GM12878 (cell line): ENCODE measurements around the gene RIMBP2. TPM values are rescaled to one million over a fixed set of nuclear protein-coding genes. Genes with fewer than 3 reads are reported as not detected.

Experiments used
- ATAC-seq: fragments of 200-7000 bp; cut with Tn5 transposase; 3 replicates; pipeline ENCODE4 v1.9.1; 2020; ENCODE audit warnings: mild to moderate bottlenecking, moderate library complexity
- BruUV-seq: library from RNA; stranded (reverse); fragments of 400-500 nt; replicated peaks from 2 replicates; lab custom pipeline; 2021; lab: Mats Ljungman, UMichigan
- CTCF ChIA-PET: fragments of 300-600 bp; sonication (Branson Sonifier 250); formaldehyde crosslinking; extraction: SDS; loops from one replicate; lab custom pipeline; 2021; ENCODE audit warnings: inconsistent platforms; lab: Yijun Ruan, JAX
- POLR2A ChIA-PET: fragments of 350-600 bp; formaldehyde crosslinking; extraction: SDS; loops from one replicate; lab custom pipeline; 2021; ENCODE audit warnings: inconsistent platforms; lab: Charles Lee
- RAD21 ChIA-PET: fragments of 300-600 bp; sonication (Branson Sonifier 250); formaldehyde crosslinking; loops from one replicate; lab custom pipeline; 2023; ENCODE audit warnings: antibody characterized with exemption; ENCODE audit not compliant: unreplicated experiment; lab: Charles Lee
- SMC1A ChIA-PET: fragments of 300-600 bp; sonication (Branson Sonifier 250); formaldehyde crosslinking; loops from one replicate; lab custom pipeline; 2023; ENCODE audit not compliant: unreplicated experiment, uncharacterized antibody; lab: Charles Lee
- DNase-seq: peaks from one replicate; pipeline ENCODE4 v3.0.0-alpha.2; 2011; ENCODE audit warnings: low read depth, low spot score
- FAIRE-seq: peaks from 3 replicates; lab custom pipeline; 2011; peaks lifted over from hg19 to GRCh38; lab: Jason Lieb, UNC
- H2AFZ ChIP-seq: 2 replicates; pipeline ENCODE4 v1.6.0; 2011; ENCODE audit warnings: low read depth, low read length, control low read depth; ENCODE audit not compliant: control insufficient read depth
- H3K27ac ChIP-seq: 2 replicates; pipeline ENCODE4 v1.5.1; 2011; ENCODE audit warnings: control low read depth; ENCODE audit not compliant: control insufficient read depth, insufficient read depth
- H3K27me3 ChIP-seq, 2 experiments: replicated peaks in 1 of 2; 2 replicates each; pipeline versions ENCODE4 v1.6.0 to v1.6.1; 2011; ENCODE audit warnings: low read length in 1 of 2; ENCODE audit not compliant: control insufficient read depth in 2 of 2, insufficient read depth in 2 of 2
- H3K36me3 ChIP-seq, 2 experiments: 2 replicates each; pipeline ENCODE4 v1.5.1; 2011; ENCODE audit warnings: low read length in 1 of 2; ENCODE audit not compliant: control insufficient read depth in 2 of 2, insufficient read depth in 2 of 2
- H3K4me1 ChIP-seq: 2 replicates; pipeline ENCODE4 v1.6.1; 2011; ENCODE audit warnings: mild to moderate bottlenecking, low read length, moderate library complexity, mixed read lengths; ENCODE audit not compliant: control insufficient read depth, insufficient read depth
- H3K4me2 ChIP-seq: 2 replicates; pipeline ENCODE4 v1.6.0; 2011; ENCODE audit warnings: control low read depth; ENCODE audit not compliant: control insufficient read depth, insufficient read depth
- H3K4me3 ChIP-seq: fragments of 200-600 bp; sonication (generic); 2 replicates; pipeline ENCODE4 v1.5.1; 2016
- H3K79me2 ChIP-seq: 2 replicates; pipeline ENCODE4 v1.6.0; 2011; ENCODE audit warnings: low read length; ENCODE audit not compliant: control insufficient read depth, insufficient read depth
- H3K9ac ChIP-seq: 2 replicates; pipeline ENCODE4 v1.8.0; 2011; ENCODE audit warnings: low read length, control low read depth, mixed read lengths; ENCODE audit not compliant: control insufficient read depth, insufficient read depth
- H3K9me3 ChIP-seq: replicated peaks from 3 replicates; pipeline ENCODE4 v1.5.1; 2011; ENCODE audit warnings: mild to moderate bottlenecking, low read length; ENCODE audit not compliant: control insufficient read depth, insufficient read depth
- H4K20me1 ChIP-seq: 2 replicates; pipeline ENCODE4 v1.6.0; 2011; ENCODE audit not compliant: control insufficient read depth, insufficient read depth
- BCL11A ChIP-seq: IDR thresholded peaks from 2 replicates; pipeline ENCODE4 v1.6.1; 2011; ENCODE audit warnings: low read depth, low read length
- CEBPZ ChIP-seq: fragments of 150-350 bp; IDR thresholded peaks from 2 replicates; pipeline ENCODE4 v1.6.1; 2016; ENCODE audit warnings: low read depth, low read length
- JUNB ChIP-seq: IDR thresholded peaks from 2 replicates; pipeline ENCODE4 v1.6.1; 2016; ENCODE audit warnings: antibody characterized with exemption, mild to moderate bottlenecking
- MEF2A ChIP-seq: IDR thresholded peaks from 2 replicates; pipeline ENCODE4 v1.6.1; 2011; ENCODE audit warnings: low read depth, mild to moderate bottlenecking, low read length, moderate library complexity; ENCODE audit not compliant: insufficient read depth
- PAX5 ChIP-seq: IDR thresholded peaks from 2 replicates; pipeline ENCODE4 v1.6.1; 2011; ENCODE audit warnings: low read depth, low read length, borderline replicate concordance
- RBBP5 ChIP-seq: fragments of 200-600 bp; sonication (generic); conservative IDR thresholded peaks from 2 replicates; pipeline ENCODE4 v1.6.1; 2016
- SMAD5 ChIP-seq: IDR thresholded peaks from 2 replicates; pipeline ENCODE4 v1.6.1; 2016; ENCODE audit warnings: antibody characterized with exemption, low read depth
- YY1 ChIP-seq: IDR thresholded peaks from 2 replicates; pipeline ENCODE4 v1.6.1; 2011; ENCODE audit warnings: low read depth, mild to moderate bottlenecking, low read length
- ZNF217 ChIP-seq: fragments of 450-650 bp; IDR thresholded peaks from 2 replicates; pipeline ENCODE4 v1.6.1; 2017; ENCODE audit warnings: antibody characterized with exemption, mild to moderate bottlenecking
- ZNF24 ChIP-seq: fragments of 450-650 bp; IDR thresholded peaks from 2 replicates; pipeline ENCODE4 v1.6.1; 2017; ENCODE audit warnings: antibody characterized with exemption, mild to moderate bottlenecking
- ZNF384 ChIP-seq: IDR thresholded peaks from 2 replicates; pipeline ENCODE4 v1.6.1; 2012; ENCODE audit warnings: low read depth, mild to moderate bottlenecking, low read length, improper control_type of control experiment, borderline replicate concordance
- WGBS: methylation state at CpG from one replicate; pipeline ENCODE4 v1.1.6; 2016; ENCODE audit warnings: low lambda C conversion rate; ENCODE audit not compliant: insufficient replicate concordance, insufficient coverage; ENCODE audit errors: missing lambda C conversion rate; 5-methylcytosine and 5-hydroxymethylcytosine counted together
- in situ Hi-C: fragments of 300-500 bp; cut with MboI; formaldehyde crosslinking; loops from 9 replicates; pipeline ENCODE4 v1.14.3; 2018; ENCODE audit warnings: mixed read lengths
- intact Hi-C: fragments of 100-400 bp; cut with micrococcal nuclease; formaldehyde crosslinking; loops from one replicate; pipeline ENCODE4 v1.14.2; 2022; ENCODE audit not compliant: unreplicated experiment
- polyA plus RNA-seq, 11 experiments: library from polyadenylated mRNA; depleted of rRNA in 4 of 11; unstranded in 6 of 11; stranded (reverse) in 5 of 11; fragments of >200 nt; fragmentation: Nextera tagmentation in 4 of 11; fragmentation: Illumina TruSeq in 1 of 11; extraction: Ambion mirVana in 4 of 11; extraction: Trizol in 1 of 11; gene quantifications; 1 replicate in 1 of 11; 2 replicates in 10 of 11; pipeline versions ENCODE4 v1.2.1 to v1.2.3, GENCODE V29; 2011 to 2016; ENCODE audit warnings: inconsistent platforms in 2 of 11, missing spikeins in 2 of 11, low read depth in 1 of 11
- total RNA-seq, 4 experiments: library from RNA; depleted of rRNA in 3 of 4; stranded (reverse); fragments of >200 nt in 3 of 4; fragmentation: Illumina TruSeq in 1 of 4; extraction: Trizol in 1 of 4; gene quantifications; 2 replicates each; pipeline versions ENCODE4 v1.2.1 to v1.2.3, GENCODE V29; 2013 to 2021
- TF ChIP-seq, protein P1 (sequence below): IDR thresholded peaks from 2 replicates; pipeline ENCODE4 v1.6.1; 2011; ENCODE audit warnings: low read depth, low read length, improper control_type of control experiment, borderline replicate concordance

RIMBP2 gene
- total and polyA plus RNA-seq, 10 of the 15 experiments (the other 5 are each of a cell fraction or from before 2014, with no cell fraction given): 0.04 to 2.9 (median 0.07) TPM; not detected in 1

GRCh38 chr12:130461447-130461815 is 254.7 kb downstream of the RIMBP2 start:
- no peak for ATAC-seq
- no TSS peak for BruUV-seq
- DNase-seq: no peak
- Histone ChIP-seq H3K4me2 (no peak overlapping the region), H3K4me1 (no peaks in the 10 kb centered on the region), H2AFZ (no peak overlapping the region), H3K9me3 (no peaks in the 10 kb centered on the region), H3K9ac (no peak overlapping the region), H3K27ac (no peak overlapping the region), H3K79me2 (no peaks in the 10 kb centered on the region), H3K27me3 (no peaks in the 10 kb centered on the region), H4K20me1 (no peaks in the 10 kb centered on the region), H3K4me3 (no peak overlapping the region), H3K36me3 (no peaks in the 10 kb centered on the region)
- ChIA-PET POLR2A (no interaction called here), CTCF (interaction anchor here (1.5 kb wide), 1 partner anchor 286 kb away, joined by 4 read pairs; no protein-coding TSS in a partner anchor), SMC1A (no interaction called here), RAD21 (interaction anchor here (1.4 kb wide), 1 partner anchor 20 kb away, joined by 4 read pairs; no protein-coding TSS in a partner anchor)
- in situ Hi-C loops: no loop called here
- TF ChIP-seq YY1 (no peak), SMAD5 (no peak), BCL11A (no peak), ZNF24 (no peak), PAX5 (no peak)
- intact Hi-C loops: no loop called here
- FAIRE-seq: no peak
- 23% methylated on average over 7 of the region's 7 CpGs for WGBS

- ChIA-PET CTCF (interaction anchor here (1.5 kb wide), 1 partner anchor 286 kb away, joined by 4 read pairs; no protein-coding TSS in a partner anchor), POLR2A (no interaction called here), SMC1A (no interaction called here), RAD21 (interaction anchor here (1.4 kb wide), 1 partner anchor 21 kb away, joined by 4 read pairs; no protein-coding TSS in a partner anchor)
- 50% methylated on average over 28 of the region's 28 CpGs for WGBS
- DNase-seq: no peak
- no peak overlapping the region for H3K4me2 ChIP-seq
- no peak for ATAC-seq
- H2AFZ ChIP-seq: no peak overlapping the region
- no peak overlapping the region for H3K4me3 ChIP-seq
- no peaks in the 10 kb centered on the region for H3K9me3 ChIP-seq
- TF ChIP-seq MEF2A (no peak), ZNF217 (no peak), YY1 (no peak), ZNF384 (no peak), CEBPZ (no peak), ZNF24 (no peak), JUNB (no peak), RBBP5 (no peak), PAX5 (no peak)
- TF ChIP-seq, protein P1, sequence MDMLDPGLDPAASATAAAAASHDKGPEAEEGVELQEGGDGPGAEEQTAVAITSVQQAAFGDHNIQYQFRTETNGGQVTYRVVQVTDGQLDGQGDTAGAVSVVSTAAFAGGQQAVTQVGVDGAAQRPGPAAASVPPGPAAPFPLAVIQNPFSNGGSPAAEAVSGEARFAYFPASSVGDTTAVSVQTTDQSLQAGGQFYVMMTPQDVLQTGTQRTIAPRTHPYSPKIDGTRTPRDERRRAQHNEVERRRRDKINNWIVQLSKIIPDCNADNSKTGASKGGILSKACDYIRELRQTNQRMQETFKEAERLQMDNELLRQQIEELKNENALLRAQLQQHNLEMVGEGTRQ: no peak
- intact Hi-C loops: no loop called here
- in situ Hi-C loops: no loop called here
- BruUV-seq: no TSS peak
- H4K20me1 ChIP-seq: no peaks in the 10 kb centered on the region
- no peaks in the 10 kb centered on the region for H3K36me3 ChIP-seq
- no peak overlapping the region for H3K9ac ChIP-seq
- H3K4me1 ChIP-seq: no peaks in the 10 kb centered on the region
- FAIRE-seq: no peak
- no peaks in the 10 kb centered on the region for H3K79me2 ChIP-seq
- H3K27ac ChIP-seq: no peak overlapping the region
- no peaks in the 10 kb centered on the region for H3K27me3 ChIP-seq
These were observed 255.3 kb downstream of the RIMBP2 start for GRCh38 chr12:130460611-130461446.
